Measurements from ENCODE around the gene EMSY.
A peak's percentile ranks its signal among the peaks of the same experiment; 100 is the strongest.

The EMSY gene

DNA sequence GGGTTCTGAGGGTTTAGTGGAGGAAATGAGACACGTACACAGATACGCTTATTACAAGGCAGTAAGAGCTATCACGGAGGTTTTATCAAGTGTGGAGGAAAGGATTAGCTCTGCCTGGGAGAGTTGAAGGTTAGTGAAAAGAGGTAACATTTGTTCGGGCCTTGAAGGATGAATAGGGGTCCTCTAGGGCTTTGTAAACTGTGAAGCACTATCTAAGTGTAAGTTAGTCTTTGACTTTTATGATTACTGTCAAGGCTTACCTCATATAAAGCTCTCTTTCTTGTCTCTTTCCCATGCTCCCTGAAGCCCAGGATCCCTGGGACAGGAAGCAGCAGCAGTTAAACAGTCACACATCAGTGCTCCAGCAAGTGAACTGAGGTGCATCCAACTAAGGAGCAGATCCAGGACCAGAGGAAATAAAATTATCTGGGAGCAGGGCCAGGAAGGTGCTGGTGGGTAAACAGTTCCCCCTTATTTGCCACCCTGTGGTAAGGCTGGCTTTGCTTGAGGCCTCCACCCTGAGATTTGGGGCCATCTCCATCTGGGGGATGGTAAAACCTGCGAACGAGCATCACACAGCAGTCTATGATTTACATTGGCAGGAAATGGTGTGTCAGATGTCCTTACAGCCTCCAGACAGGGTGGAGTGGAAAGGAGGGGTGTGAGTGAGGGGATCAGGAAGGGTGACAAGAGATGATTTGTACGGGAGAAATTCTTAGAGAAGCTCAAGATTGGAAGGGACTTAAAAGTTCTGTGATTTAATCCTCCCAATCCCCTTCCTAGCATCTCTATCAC, 36.5 kb upstream of the EMSY start:
- TF ChIP-seq, protein P1, sequence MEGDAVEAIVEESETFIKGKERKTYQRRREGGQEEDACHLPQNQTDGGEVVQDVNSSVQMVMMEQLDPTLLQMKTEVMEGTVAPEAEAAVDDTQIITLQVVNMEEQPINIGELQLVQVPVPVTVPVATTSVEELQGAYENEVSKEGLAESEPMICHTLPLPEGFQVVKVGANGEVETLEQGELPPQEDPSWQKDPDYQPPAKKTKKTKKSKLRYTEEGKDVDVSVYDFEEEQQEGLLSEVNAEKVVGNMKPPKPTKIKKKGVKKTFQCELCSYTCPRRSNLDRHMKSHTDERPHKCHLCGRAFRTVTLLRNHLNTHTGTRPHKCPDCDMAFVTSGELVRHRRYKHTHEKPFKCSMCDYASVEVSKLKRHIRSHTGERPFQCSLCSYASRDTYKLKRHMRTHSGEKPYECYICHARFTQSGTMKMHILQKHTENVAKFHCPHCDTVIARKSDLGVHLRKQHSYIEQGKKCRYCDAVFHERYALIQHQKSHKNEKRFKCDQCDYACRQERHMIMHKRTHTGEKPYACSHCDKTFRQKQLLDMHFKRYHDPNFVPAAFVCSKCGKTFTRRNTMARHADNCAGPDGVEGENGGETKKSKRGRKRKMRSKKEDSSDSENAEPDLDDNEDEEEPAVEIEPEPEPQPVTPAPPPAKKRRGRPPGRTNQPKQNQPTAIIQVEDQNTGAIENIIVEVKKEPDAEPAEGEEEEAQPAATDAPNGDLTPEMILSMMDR (IDR thresholded peaks at IDR 0.05; ENCODE audit: extremely low read depth, insufficient read depth, missing control alignments), result no peak
- in situ Hi-C loops (cut with MboI; ENCODE audit: low pct_unique_long_range_greater_than_20kb, low sequenced_read_pairs, unreplicated experiment), result no loop called here
- DNase-seq (ENCODE audit: low spot score), result no peak

GRCh38 chr11:76410851-76411357, 33.9 kb upstream of the EMSY start:
- no peak for DNase-seq (ENCODE audit: low spot score)
- TF ChIP-seq, protein P1 (IDR thresholded peaks at IDR 0.05; ENCODE audit: extremely low read depth, insufficient read depth, missing control alignments), result no peak
- in situ Hi-C loops (cut with MboI; ENCODE audit: low pct_unique_long_range_greater_than_20kb, low sequenced_read_pairs, unreplicated experiment), result no loop called here

GRCh38 chr11:76415073-76415472, 29.7 kb upstream of the EMSY start:
- in situ Hi-C loops (cut with MboI; ENCODE audit: low pct_unique_long_range_greater_than_20kb, low sequenced_read_pairs, unreplicated experiment), result no loop called here
- TF ChIP-seq, protein P1 (IDR thresholded peaks at IDR 0.05; ENCODE audit: extremely low read depth, insufficient read depth, missing control alignments), result no peak
- no peak for DNase-seq (ENCODE audit: low spot score)

DNA sequence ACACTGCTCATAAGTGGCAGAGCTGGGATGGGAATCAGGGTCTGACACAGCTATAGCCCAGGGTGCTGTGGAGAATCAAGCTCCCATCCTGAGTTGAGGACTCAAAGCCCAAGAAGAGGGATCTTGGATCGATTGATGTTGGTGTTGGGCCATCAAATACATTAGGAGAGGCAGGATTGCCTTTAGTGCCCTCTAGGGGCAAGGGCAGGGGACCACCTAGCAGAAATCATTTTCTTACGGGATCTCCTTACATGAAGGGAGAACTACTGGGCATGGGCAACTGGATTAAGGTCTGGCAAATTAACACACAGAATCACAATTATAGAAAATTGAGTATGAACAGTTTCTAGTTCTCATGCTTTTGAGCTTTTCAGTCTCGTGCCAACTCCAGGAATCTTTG, 24.9 kb upstream of the EMSY start:
- DNase-seq (ENCODE audit: low spot score), result no peak
- TF ChIP-seq, protein P1 (IDR thresholded peaks at IDR 0.05; ENCODE audit: extremely low read depth, insufficient read depth, missing control alignments), result peak; percentile 62
- in situ Hi-C loops (cut with MboI; ENCODE audit: low pct_unique_long_range_greater_than_20kb, low sequenced_read_pairs, unreplicated experiment), result no loop called here

GRCh38 chr11:76424379-76424778, 20.4 kb upstream of the EMSY start:
- DNase-seq (ENCODE audit: low spot score), result peak; percentile 57
- in situ Hi-C loops (cut with MboI; ENCODE audit: low pct_unique_long_range_greater_than_20kb, low sequenced_read_pairs, unreplicated experiment), result no loop called here
- TF ChIP-seq, protein P1 (IDR thresholded peaks at IDR 0.05; ENCODE audit: extremely low read depth, insufficient read depth, missing control alignments), result no peak

DNA sequence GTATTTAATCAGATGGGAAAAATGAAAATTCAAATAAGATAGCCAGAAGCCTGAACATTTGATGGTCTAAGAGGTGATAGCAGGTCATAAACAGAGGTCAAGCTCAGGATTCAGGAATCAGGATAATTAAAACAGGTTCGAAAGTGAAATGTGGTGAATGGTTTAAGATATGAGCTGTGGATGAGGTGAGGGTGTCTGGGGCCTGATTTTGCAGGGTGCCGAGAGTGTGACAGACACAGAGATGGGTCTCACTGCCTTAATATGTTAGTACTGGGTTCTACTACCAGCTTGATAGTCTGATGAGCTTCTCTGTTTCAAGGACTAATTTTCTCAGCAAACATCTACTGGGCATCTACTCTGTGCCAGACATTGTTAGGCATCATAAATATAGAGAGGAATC, 19.9 kb upstream of the EMSY start:
- no peak for DNase-seq (ENCODE audit: low spot score)
- in situ Hi-C loops (cut with MboI; ENCODE audit: low pct_unique_long_range_greater_than_20kb, low sequenced_read_pairs, unreplicated experiment), result no loop called here
- TF ChIP-seq, protein P1 (IDR thresholded peaks at IDR 0.05; ENCODE audit: extremely low read depth, insufficient read depth, missing control alignments), result no peak
